Activated T-helper 1 cell treated with anti-CD3 and anti-CD28 coated beads, Interleukin-12 subunit alpha, Interleukin-12 subunit beta, Interleukin-2, Interleukin-4 antibody, amounts not matched to agents 30 ng/mL and 10 ng/mL and 1 ng/mL, durations not matched to agents 14 hours and 24 hours and 36 hours (primary cell): ENCODE measurements around the gene PTPRF. TPM values are rescaled to one million over a fixed set of nuclear protein-coding genes. Genes with fewer than 3 reads are reported as not detected.

ENCODE experiments used
- DNase-seq: peaks from one replicate; pipeline ENCODE4 v3.0.0; 2021; ENCODE audit warnings: low spot score
- H3K27ac Mint-ChIP-seq: one replicate; pipeline ENCODE4 v1.8.0; 2021; ENCODE audit warnings: mild to moderate bottlenecking, mixed read lengths
- H3K27me3 Mint-ChIP-seq: one replicate; pipeline ENCODE4 v1.8.0; 2022; ENCODE audit warnings: mild to moderate bottlenecking, moderate library complexity, mixed read lengths; ENCODE audit not compliant: insufficient read depth
- H3K36me3 Mint-ChIP-seq: one replicate; pipeline ENCODE4 v1.8.0; 2021; ENCODE audit warnings: low read depth, mixed read lengths
- H3K4me1 Mint-ChIP-seq: one replicate; pipeline ENCODE4 v1.8.0; 2021; ENCODE audit warnings: low read depth, mixed read lengths
- H3K4me3 Mint-ChIP-seq: one replicate; pipeline ENCODE4 v1.8.0; 2021; ENCODE audit warnings: mild to moderate bottlenecking, moderate library complexity, mixed read lengths
- H3K9me3 Mint-ChIP-seq: one replicate; pipeline ENCODE4 v1.8.0; 2021; ENCODE audit warnings: mixed read lengths
- intact Hi-C: fragments of 100-400 bp; cut with micrococcal nuclease; formaldehyde crosslinking; loops from one replicate; pipeline ENCODE4 v1.15.1; 2024
- total RNA-seq: library from RNA; stranded (reverse); gene quantifications from 2 replicates; pipeline ENCODE4 v1.2.3, GENCODE V29; 2022

The PTPRF gene
- total RNA-seq, 1 donor from 2014 or later = 0.93 TPM

GRCh38 chr1:43605157-43605556, 74.5 kb downstream of the PTPRF start:
- Mint-ChIP-seq H3K27ac (no peak overlapping the region), H3K4me1 (no peaks in the 10 kb centered on the region), H3K36me3 (no peaks in the 10 kb centered on the region), H3K27me3 (no peaks in the 10 kb centered on the region), H3K9me3 (no peaks in the 10 kb centered on the region), H3K4me3 (no peak overlapping the region)
- DNase-seq = no peak
- intact Hi-C loops = no loop called here

GRCh38 chr1:43605766-43606165, 75.1 kb downstream of the PTPRF start:
- no peak for DNase-seq
- no peaks in the 10 kb centered on the region for H3K9me3 Mint-ChIP-seq
- no peaks in the 10 kb centered on the region for H3K27me3 Mint-ChIP-seq
- no peak overlapping the region for H3K27ac Mint-ChIP-seq
- intact Hi-C loops = no loop called here
- H3K4me3 Mint-ChIP-seq = no peak overlapping the region
- no peaks in the 10 kb centered on the region for H3K36me3 Mint-ChIP-seq
- H3K4me1 Mint-ChIP-seq = no peaks in the 10 kb centered on the region

DNA sequence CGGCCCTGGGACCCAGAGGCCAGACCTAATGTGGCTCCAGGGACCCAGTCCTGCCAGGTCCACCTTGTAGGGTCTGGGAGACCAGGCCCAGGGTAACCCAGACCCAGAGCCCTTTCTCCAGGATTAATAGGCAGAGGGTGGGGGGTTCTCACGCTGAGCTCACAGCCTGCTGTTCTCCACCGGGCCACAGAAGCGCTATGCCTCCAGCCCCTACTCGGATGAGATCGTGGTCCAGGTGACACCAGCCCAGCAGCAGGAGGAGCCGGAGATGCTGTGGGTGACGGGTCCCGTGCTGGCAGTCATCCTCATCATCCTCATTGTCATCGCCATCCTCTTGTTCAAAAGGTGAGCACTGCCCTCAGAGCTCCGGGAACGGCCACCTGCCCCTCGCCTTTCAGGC, 75.9 kb downstream of the PTPRF start:
- Mint-ChIP-seq H3K27ac (no peak overlapping the region), H3K4me1 (no peaks in the 10 kb centered on the region), H3K27me3 (no peaks in the 10 kb centered on the region), H3K9me3 (no peaks in the 10 kb centered on the region), H3K36me3 (no peaks in the 10 kb centered on the region), H3K4me3 (no peak overlapping the region)
- DNase-seq = no peak
- intact Hi-C loops = no loop called here

GRCh38 chr1:43608827-43609226, 78.1 kb downstream of the PTPRF start:
- no peak overlapping the region for H3K27ac Mint-ChIP-seq
- no peaks in the 10 kb centered on the region for H3K9me3 Mint-ChIP-seq
- H3K27me3 Mint-ChIP-seq = no peaks in the 10 kb centered on the region
- H3K4me3 Mint-ChIP-seq = no peak overlapping the region
- no peaks in the 10 kb centered on the region for H3K4me1 Mint-ChIP-seq
- no peaks in the 10 kb centered on the region for H3K36me3 Mint-ChIP-seq
- no peak for DNase-seq
- intact Hi-C loops = no loop called here

DNA sequence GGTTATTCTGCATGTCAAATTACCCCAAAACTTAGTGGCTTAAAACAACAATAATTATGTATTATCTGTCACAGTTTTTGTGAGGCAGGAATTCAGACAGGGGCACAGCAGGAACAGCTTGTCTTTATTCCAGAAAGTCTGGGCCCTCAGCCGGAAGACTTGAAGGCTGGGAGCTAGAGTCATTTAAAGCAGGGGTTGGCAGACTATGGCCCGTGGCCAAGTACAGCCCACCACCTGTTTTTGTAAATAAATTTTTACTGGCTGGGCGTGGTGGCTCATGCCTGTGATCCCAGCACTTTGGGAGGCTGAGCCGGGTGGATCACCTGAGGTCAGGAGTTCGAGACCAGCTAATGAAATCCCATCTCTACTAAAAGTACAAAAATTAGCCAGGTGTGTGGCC, 79.7 kb downstream of the PTPRF start:
- no peak overlapping the region for H3K27ac Mint-ChIP-seq
- H3K4me3 Mint-ChIP-seq = no peak overlapping the region
- H3K36me3 Mint-ChIP-seq = no peaks in the 10 kb centered on the region

GRCh38 chr1:43611950-43612349, 81.3 kb downstream of the PTPRF start:
- H3K9me3 Mint-ChIP-seq = no peaks in the 10 kb centered on the region
- DNase-seq = no peak
- H3K4me3 Mint-ChIP-seq = no peak overlapping the region
- no peaks in the 10 kb centered on the region for H3K4me1 Mint-ChIP-seq
- H3K27me3 Mint-ChIP-seq = no peaks in the 10 kb centered on the region
- H3K27ac Mint-ChIP-seq = no peak overlapping the region
- intact Hi-C loops = no loop called here
- no peaks in the 10 kb centered on the region for H3K36me3 Mint-ChIP-seq

More for the DNA sequence above, 79.7 kb downstream of the PTPRF start:
- DNase-seq = no peak
- intact Hi-C loops = no loop called here
- Mint-ChIP-seq H3K9me3 (no peaks in the 10 kb centered on the region), H3K27me3 (no peaks in the 10 kb centered on the region), H3K4me1 (no peaks in the 10 kb centered on the region)

GRCh38 chr1:43612406-43612805, 81.7 kb downstream of the PTPRF start:
- intact Hi-C loops = no loop called here
- no peaks in the 10 kb centered on the region for H3K9me3 Mint-ChIP-seq
- H3K27me3 Mint-ChIP-seq = no peaks in the 10 kb centered on the region
- no peak overlapping the region for H3K27ac Mint-ChIP-seq
- no peaks in the 10 kb centered on the region for H3K4me1 Mint-ChIP-seq
- DNase-seq = no peak
- H3K36me3 Mint-ChIP-seq = no peaks in the 10 kb centered on the region
- H3K4me3 Mint-ChIP-seq = no peak overlapping the region

- no peak for DNase-seq
- no peaks in the 10 kb centered on the region for H3K9me3 Mint-ChIP-seq
- H3K4me1 Mint-ChIP-seq = no peaks in the 10 kb centered on the region
- no peaks in the 10 kb centered on the region for H3K27me3 Mint-ChIP-seq
- no peaks in the 10 kb centered on the region for H3K36me3 Mint-ChIP-seq
- no peak overlapping the region for H3K27ac Mint-ChIP-seq
- intact Hi-C loops = no loop called here
- H3K4me3 Mint-ChIP-seq = no peak overlapping the region
These were observed 82.6 kb downstream of the PTPRF start for GRCh38 chr1:43613075-43613942.

- no peaks in the 10 kb centered on the region for H3K9me3 Mint-ChIP-seq
- no peak overlapping the region for H3K4me3 Mint-ChIP-seq
- no peaks in the 10 kb centered on the region for H3K4me1 Mint-ChIP-seq
- intact Hi-C loops = no loop called here
- no peak for DNase-seq
- no peaks in the 10 kb centered on the region for H3K27me3 Mint-ChIP-seq
- H3K36me3 Mint-ChIP-seq = no peaks in the 10 kb centered on the region
- H3K27ac Mint-ChIP-seq = no peak overlapping the region
These were observed 83.5 kb downstream of the PTPRF start for GRCh38 chr1:43614211-43614610.

- no peak for DNase-seq
- Mint-ChIP-seq H3K27me3 (no peaks in the 10 kb centered on the region), H3K9me3 (no peaks in the 10 kb centered on the region), H3K4me1 (no peaks in the 10 kb centered on the region), H3K4me3 (no peak overlapping the region), H3K36me3 (no peaks in the 10 kb centered on the region), H3K27ac (no peak overlapping the region)
- intact Hi-C loops = no loop called here
These were observed 84.2 kb downstream of the PTPRF start for GRCh38 chr1:43614891-43615290.

- H3K27ac Mint-ChIP-seq = no peak overlapping the region
- H3K4me1 Mint-ChIP-seq = no peaks in the 10 kb centered on the region
- H3K4me3 Mint-ChIP-seq = no peak overlapping the region
- H3K27me3 Mint-ChIP-seq = no peaks in the 10 kb centered on the region
- no peaks in the 10 kb centered on the region for H3K36me3 Mint-ChIP-seq
- H3K9me3 Mint-ChIP-seq = no peaks in the 10 kb centered on the region
- no peak for DNase-seq
- intact Hi-C loops = no loop called here
These were observed 85.7 kb downstream of the PTPRF start for GRCh38 chr1:43616383-43616782.

DNA sequence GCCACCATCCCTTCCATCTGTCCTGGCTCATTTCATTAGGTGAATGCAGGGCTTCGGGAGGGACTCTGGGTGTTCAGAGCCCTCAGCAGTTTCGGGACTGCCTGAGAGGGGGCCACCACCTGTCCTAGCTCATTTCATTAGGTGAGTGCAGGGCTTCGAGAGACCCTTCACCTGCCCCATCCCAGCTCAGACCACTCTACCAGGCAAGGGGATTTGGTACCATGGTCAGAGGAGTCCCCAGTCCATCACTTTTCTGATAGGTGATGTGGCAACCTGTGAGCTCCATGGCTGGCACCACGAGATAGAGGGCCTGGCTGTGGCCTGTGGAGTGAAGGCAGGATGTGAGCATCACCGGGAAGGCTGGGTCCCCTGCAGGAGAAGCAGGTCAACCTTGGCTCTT, 86.3 kb downstream of the PTPRF start:
- Mint-ChIP-seq H3K9me3 (no peaks in the 10 kb centered on the region), H3K27me3 (no peaks in the 10 kb centered on the region), H3K4me3 (no peak overlapping the region)

DNA sequence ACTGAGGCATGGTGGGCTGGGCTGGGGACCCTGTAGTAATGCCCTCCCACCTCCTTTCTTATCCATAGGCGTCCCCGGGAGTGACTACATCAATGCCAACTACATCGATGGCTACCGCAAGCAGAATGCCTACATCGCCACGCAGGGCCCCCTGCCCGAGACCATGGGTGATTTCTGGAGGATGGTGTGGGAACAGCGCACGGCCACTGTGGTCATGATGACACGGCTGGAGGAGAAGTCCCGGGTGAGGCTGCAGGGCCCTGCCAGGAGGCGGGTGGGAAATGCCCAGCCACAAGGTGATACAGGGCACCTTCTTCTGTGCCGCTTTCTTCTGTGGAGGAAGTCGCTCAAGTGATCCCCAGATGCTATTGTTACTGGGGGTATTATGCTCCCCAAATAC, 87.0 kb downstream of the PTPRF start:
- H3K9me3 Mint-ChIP-seq = no peaks in the 10 kb centered on the region
- DNase-seq = no peak
- no peaks in the 10 kb centered on the region for H3K36me3 Mint-ChIP-seq
- H3K27me3 Mint-ChIP-seq = no peaks in the 10 kb centered on the region
- no peaks in the 10 kb centered on the region for H3K4me1 Mint-ChIP-seq
- no peak overlapping the region for H3K4me3 Mint-ChIP-seq
- no peak overlapping the region for H3K27ac Mint-ChIP-seq
- intact Hi-C loops = no loop called here

More for the DNA sequence above, 86.3 kb downstream of the PTPRF start:
- DNase-seq = no peak
- intact Hi-C loops = no loop called here
- H3K4me1 Mint-ChIP-seq = no peaks in the 10 kb centered on the region
- H3K36me3 Mint-ChIP-seq = no peaks in the 10 kb centered on the region
- no peak overlapping the region for H3K27ac Mint-ChIP-seq
